GM23338 (cell line): ENCODE measurements around the gene ANP32D.
"Not testable (repeated sequence)": the region's sequence is repeated elsewhere in the genome, so short reads cannot be mapped to it uniquely, and the experiment has no call there.

Experiments used
- EZH2phosphoT487 ChIP-seq: fragments of 200-600 bp; sonication (generic); IDR thresholded peaks from one replicate; pipeline ENCODE4 v1.8.1; 2018; ENCODE audit warnings: antibody characterized with exemption; ENCODE audit not compliant: unreplicated experiment
- JUNB ChIP-seq: IDR thresholded peaks from one replicate; pipeline ENCODE4 v1.6.1; 2016; ENCODE audit warnings: antibody characterized with exemption; ENCODE audit not compliant: unreplicated experiment
- TF ChIP-seq, protein P1 (sequence below), 2 experiments: fragments of 200-600 bp in 1 of 2; sonication (generic) in 1 of 2; conservative IDR thresholded peaks; 2 replicates each; pipeline versions ENCODE4 v1.5.1 to v1.6.1; 2016 to 2017; ENCODE audit warnings: antibody characterized with exemption in 2 of 2, low read depth in 2 of 2, mild to moderate bottlenecking in 2 of 2, moderate library complexity in 1 of 2

DNA sequence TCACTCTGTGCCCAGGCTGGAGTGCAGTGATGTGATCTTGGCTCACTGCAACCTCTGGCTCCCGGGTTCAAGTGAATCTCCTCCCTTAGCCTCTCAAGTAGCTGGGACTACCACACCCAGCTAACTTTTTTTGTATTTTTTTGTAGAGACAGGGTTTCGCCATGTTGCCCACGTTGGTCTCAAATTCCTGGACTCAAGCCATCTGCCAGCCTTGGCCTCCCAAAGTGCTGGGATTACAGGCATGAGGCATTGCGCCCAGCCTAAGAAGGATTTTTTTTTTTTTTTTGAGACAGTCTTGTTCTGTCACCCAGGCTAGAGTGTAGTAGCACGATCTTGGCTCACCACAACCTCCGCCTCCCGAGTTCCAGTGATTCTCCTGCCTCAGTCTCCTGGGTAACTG lies 17.1 kb downstream of the ANP32D start:
- TF ChIP-seq, protein P1, sequence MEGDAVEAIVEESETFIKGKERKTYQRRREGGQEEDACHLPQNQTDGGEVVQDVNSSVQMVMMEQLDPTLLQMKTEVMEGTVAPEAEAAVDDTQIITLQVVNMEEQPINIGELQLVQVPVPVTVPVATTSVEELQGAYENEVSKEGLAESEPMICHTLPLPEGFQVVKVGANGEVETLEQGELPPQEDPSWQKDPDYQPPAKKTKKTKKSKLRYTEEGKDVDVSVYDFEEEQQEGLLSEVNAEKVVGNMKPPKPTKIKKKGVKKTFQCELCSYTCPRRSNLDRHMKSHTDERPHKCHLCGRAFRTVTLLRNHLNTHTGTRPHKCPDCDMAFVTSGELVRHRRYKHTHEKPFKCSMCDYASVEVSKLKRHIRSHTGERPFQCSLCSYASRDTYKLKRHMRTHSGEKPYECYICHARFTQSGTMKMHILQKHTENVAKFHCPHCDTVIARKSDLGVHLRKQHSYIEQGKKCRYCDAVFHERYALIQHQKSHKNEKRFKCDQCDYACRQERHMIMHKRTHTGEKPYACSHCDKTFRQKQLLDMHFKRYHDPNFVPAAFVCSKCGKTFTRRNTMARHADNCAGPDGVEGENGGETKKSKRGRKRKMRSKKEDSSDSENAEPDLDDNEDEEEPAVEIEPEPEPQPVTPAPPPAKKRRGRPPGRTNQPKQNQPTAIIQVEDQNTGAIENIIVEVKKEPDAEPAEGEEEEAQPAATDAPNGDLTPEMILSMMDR (conservative IDR thresholded peaks at IDR 0.05; ENCODE audit: low read depth in 2 of 2), result not testable (repeated sequence)
- not testable (repeated sequence) for TF ChIP-seq EZH2phosphoT487, JUNB
